ENCODE measurements around the gene PHC2.
A peak's percentile ranks its signal among the peaks of the same experiment; 100 is the strongest.

Gene PHC2

GRCh38 chr1:33369081-33369480, 61.8 kb downstream of the PHC2 start:
- DNase-seq: no peak

- no peak for DNase-seq
Measured at GRCh38 chr1:33368431-33368830, 62.5 kb downstream of the PHC2 start.

GRCh38 chr1:33367485-33368405, 63.1 kb downstream of the PHC2 start:
- peak; percentile 92 for DNase-seq

GRCh38 chr1:33366762-33367484, 64.0 kb downstream of the PHC2 start:
- no peak for DNase-seq

GRCh38 chr1:33365560-33365997, 65.3 kb downstream of the PHC2 start:
- peak; percentile 84 for DNase-seq

GRCh38 chr1:33364565-33364918, 66.4 kb downstream of the PHC2 start:
- no peak for DNase-seq

DNA sequence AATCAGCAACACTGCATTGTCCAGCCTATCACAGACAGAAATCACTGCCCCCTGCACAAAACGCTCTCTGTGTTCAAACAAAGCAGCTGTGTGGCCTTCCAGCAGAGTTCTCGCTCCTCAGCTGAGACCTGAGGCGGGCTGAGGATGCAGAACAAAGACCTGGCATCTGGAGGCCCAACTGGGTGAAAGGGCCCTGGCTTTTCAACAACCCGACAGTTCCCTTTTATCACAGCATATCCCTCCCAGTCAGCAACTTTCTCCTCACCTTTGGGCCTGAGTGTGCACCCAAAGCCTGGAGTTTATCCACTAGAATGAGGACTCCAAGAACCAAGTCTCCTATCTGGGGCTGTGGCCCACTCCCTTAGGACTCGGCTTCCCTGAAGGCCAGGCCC, 67.4 kb downstream of the PHC2 start:
- DNase-seq: no peak

GRCh38 chr1:33363021-33363420, 67.9 kb downstream of the PHC2 start:
- DNase-seq: no peak

- no peak for DNase-seq
Measured at GRCh38 chr1:33361532-33362235, 69.2 kb downstream of the PHC2 start.

- no peak for DNase-seq
Measured at GRCh38 chr1:33360367-33360766, 70.5 kb downstream of the PHC2 start.

DNA sequence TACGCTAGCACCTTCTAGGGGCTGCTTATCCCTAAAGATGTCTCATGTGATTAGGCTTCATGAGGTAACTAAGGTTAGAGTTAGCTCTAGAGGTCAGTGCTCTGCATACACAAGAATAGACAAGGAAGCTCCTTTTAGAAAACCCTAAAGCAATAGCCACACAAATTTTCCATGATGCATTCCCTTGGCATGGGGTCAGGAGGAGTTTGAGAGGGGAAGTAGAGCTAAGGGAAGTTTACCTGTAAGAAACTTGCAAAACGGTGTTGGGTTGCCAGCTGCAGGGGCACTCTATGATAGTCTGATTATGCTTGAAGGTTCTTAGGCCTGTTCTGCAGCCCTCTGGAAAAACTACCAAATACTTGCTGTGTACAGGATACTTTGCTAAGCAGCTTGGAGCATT, 71.0 kb downstream of the PHC2 start:
- DNase-seq: no peak

DNA sequence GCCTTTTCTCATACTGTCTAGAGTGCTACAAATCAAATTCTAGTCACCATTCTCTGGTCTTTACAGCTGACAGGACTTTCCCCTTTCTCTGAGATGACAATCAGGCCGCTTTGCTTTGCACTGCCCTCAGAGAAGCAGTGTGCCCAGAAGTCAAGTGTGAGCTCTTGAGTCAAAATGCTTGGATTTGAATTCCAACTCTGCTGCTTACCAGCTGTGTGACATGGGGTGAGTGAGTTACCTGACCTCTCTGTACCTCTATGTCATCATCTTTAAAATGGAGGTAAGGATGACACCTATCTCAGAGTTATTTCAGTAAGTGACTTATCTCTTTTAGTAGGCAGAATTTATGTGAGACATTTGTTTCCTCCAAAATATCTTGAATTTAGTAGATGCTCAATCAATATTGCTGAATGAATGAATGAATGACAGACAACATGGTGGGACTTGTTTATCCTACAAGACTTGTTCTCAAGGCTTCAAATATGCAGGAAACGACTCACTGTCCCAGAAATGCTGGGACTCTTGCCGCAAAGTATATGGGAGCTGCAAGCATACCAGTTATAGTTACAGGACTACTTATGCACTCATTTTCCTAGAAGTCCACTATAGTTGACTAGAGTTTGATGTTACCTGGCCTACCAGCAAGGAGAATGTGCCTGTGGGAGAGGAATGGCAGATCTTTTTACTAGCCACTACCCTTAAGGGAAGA, 71.9 kb downstream of the PHC2 start:
- no peak for DNase-seq

GRCh38 chr1:33358114-33358794, 72.6 kb downstream of the PHC2 start:
- no peak for DNase-seq

DNA sequence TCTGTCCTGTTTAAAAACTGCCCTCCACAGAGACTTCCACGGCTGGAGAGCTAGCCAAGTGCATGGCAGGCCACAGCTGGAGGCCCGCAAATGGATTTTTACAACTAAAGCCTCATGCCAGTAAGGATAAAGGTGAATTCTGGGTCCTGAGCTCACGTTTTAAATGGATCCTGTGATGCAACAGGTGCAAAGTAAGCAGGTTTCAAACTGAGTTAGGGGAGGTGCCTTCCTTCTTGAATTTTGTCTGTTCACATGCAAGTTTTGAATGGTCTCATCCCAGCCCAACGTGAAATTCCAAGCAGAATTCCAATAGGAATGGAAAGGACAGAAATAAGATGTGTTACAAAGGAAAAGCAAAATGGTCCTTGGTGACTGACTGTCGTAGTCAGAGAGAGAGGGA, 73.8 kb downstream of the PHC2 start:
- no peak for DNase-seq

DNA sequence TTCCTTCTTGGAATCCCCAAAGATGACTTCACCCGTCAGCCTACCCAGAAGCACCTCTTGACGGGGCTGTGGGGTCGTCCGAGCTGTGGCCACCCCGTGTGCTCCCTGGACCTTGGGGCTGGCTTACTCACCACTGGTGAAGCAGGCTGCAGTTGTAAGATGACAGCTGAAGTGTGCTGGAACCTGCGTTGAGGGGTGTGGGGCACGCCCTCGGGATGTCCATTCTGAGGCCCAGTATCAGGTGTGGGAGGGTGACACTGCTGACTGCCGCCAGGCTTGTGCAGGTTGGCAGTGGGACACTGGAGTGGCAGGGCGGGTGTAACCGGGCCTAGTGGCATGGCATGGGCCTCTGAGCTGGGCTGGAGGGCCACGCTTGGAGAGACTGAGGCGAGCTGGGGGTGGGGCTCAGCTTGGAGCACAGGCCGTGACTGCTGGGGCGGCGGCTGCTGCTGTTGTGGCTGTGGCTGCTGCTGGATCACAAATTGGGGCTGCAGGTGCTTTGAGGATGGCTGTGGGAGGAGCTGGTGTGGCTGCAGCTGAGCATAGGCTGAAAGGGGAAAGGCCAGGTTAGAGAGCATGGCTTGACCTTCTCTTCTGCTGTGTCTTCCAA, 76.1 kb downstream of the PHC2 start:
- DNase-seq: no peak

GRCh38 chr1:33353531-33353930, 77.4 kb downstream of the PHC2 start:
- DNase-seq: no peak

GRCh38 chr1:33351281-33351660, 79.6 kb downstream of the PHC2 start:
- no peak for DNase-seq

- no peak for DNase-seq
Measured at GRCh38 chr1:33350611-33351280, 80.1 kb downstream of the PHC2 start.

- DNase-seq: peak; percentile 91
Measured at GRCh38 chr1:33349778-33350610, 80.9 kb downstream of the PHC2 start.

DNA sequence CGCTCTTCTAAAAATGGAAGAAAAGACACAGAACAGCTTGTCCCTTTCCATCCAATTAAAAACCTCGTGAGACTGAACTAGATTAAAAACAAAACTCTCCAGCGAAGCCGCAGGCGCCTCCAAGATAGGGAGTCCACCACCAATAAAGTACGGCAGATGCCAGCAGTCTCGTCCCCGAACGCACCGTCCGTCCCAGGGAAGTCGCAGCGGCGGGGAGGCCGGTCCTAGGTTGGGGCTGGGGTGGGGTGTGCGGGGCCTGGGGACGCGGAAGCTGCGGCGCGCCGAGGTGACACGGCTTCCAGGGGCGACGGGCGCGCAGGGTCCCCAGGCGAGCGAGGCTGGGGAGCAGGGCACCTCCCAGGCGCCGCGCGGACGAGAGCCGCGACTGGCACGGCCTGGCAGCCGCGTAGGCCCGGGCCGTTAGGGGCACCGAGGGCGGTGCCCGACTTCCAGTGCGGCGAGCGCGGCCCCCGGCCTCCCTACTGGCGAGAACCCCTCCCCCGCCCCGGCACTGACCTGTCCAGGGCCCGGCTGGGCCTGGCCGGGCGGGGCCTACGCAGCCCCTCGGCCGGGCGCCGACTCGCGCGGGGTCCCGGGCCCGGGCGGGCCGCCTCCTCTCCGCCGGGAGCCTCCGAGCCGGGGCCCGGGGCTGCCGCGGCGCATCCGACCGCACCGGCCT, 81.7 kb downstream of the PHC2 start:
- no peak for DNase-seq

Measured in islet precursor cell (in vitro differentiated cells).